IPS-11a (cell line): ENCODE results near the gene ZBTB38.

Source experiments
- H3K4me3 ChIP-seq: one replicate; pipeline ENCODE4 v1.5.1; 2013; ENCODE audit warnings: low read depth, low read length, control low read depth

The ZBTB38 gene

DNA sequence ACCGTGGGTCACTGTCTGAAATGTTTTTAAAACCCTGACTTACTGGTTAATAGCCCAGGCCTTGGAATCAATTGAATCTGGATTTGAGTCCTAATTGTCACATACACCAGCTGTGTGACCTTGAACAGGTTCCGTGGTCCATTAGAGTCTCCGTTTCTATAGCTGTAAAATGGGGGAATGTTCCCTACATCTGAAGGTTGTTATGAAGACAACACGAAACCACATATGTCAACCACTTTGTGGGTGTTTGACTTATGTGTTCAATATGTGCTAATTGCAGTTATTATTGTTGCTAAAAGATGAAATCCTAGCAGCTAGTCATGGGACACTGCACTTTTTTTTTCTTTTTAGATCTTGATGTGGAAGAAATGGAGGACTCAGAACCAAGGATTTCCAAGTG is 35.3 kb downstream of the ZBTB38 start:
- no peak overlapping the region for H3K4me3 ChIP-seq

DNA sequence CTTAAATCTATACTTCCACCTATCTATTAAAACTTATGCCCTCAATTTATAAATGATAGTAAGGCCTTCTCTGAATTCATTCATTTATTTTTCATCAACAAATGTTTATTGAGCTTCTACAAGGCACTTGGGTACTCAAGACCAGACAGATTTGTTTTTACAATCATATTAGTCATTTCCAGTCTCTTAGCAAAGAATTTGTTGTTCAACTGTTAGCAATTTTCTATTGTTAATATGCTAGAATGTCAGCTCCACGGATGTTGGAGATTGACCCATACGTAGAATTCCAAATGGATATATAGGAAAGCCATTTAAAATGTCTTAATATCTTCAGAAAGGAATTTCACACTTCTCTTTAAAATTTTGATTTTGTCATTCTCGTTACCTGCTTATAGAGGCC is 36.7 kb downstream of the ZBTB38 start:
- H3K4me3 ChIP-seq = no peak overlapping the region

DNA sequence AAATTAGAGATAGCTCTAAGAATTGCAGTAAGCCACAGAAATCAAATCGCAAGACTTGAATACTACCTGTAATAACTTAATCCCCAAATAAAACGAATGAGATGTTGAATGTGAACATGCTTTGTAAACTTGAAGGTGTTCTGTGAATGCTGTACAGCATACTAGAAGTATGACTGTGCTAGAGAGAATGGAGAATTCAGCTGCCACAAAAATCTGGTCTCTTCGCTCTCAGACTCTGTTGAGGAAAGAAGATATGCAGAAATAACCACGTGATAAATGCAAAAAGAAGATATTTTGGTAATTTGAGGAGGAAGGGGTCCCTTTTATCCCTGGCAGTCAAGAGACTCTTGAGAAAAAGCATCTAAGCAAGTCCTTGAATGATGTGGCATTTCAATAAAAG is 37.3 kb downstream of the ZBTB38 start:
- no peak overlapping the region for H3K4me3 ChIP-seq

DNA sequence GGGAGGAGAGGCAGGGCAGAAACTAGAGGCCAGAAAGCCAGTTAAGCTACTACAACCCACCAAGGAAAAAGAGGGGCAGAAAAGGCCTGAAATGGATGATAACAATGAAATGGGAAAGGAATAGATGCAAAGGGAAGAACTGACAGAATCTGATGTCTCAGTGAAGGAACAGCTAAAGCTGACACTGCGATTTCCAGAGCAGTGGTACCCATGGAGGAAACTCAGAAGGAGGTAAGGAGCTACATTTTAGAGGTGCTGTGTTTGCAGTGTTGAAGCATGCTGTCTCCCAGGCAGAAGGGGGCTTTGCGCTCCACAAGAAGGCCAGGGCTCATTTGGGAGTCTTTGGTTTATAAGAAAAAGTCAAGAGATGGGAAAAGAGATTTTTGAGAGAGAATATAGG is 38.0 kb downstream of the ZBTB38 start:
- H3K4me3 ChIP-seq = no peak overlapping the region

DNA sequence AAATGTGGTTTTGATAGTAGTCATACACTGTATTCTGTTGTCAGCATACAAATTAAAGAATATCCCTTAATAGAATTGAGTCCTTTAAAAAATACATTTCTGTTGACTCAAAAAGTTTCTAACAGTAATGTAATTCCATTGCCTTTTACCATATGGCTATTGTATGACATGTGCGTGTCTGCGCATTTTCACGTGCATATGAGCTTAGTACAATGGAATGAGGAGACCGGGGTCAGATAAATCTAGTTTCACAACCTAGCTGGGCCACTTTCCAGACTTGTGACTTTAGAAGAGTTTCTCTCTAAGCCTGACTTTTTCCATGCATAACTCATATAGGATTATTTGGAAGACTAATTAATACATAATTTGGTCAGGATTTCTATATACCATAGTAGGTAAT is 38.7 kb downstream of the ZBTB38 start:
- no peak overlapping the region for H3K4me3 ChIP-seq

DNA sequence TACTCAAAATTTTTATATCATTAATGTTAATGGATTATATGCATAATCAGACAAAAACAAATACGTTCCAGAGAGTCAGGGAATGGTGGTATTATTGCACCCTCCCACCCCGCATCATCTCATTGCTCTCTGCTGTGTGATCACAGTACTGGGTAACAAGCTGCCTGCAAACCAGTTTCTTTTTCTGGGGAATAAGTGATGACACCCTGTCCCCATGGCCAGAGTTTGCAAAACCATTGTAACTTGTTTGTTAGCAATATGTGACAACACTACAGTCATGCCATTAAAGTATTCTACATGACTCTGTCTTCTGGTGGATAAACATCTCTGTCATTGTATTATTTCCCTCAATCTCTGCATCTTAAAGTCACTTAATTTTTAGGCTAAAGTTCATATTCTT is 39.5 kb downstream of the ZBTB38 start:
- H3K4me3 ChIP-seq = no peak overlapping the region

DNA sequence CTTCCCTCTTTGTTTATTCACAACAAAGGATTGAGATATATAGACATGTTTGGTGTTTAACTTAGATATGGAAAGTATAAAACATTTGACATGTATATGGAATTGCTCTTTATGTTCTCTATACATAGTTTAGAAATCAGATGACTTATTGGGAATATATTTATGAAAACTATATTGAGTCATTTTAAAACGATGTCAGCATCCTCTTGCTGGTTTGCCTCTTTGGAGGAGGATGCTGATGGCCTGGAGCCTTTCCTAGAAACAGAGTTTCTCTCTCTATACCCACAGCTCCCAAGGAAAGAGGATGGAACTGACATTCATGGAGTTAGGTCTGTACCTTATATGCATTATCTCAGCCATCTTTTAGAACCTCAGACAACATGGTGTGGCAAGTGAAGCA is 40.3 kb downstream of the ZBTB38 start:
- H3K4me3 ChIP-seq = no peak overlapping the region

DNA sequence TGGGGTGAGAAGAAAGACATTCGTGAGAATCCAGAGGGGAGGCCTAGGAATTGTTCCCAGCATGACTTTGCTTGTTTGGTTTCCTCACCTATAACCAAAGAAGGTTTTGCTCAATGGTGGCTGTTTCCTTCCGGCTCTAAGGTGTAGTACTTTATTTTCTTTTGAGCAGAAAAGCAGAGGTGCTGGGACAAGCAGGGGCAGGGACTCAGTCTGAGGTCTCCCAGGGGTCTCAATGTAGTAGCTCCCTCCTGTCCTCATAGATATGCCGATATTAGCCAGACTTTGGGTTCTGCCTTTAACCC is 41.6 kb downstream of the ZBTB38 start:
- no peak overlapping the region for H3K4me3 ChIP-seq

DNA sequence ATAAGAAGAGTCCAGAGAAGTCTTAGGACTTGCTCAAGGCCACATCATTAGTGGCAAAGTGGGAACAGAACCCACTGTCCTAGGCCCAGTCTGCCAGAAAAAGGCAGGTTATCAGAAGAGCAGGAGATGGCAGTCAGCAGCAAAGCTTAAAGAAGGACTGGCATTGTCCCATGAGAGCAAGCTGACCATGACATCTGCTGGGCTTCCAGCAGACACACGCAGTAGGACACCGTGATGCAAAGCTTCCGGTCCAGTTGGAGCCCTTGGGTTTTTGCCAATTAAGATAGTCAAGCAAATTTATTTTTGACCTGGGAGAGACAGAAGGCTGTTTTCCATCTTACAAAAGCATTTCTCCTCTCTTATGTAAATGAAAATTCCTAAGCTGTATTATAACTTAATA is 42.1 kb downstream of the ZBTB38 start:
- no peak overlapping the region for H3K4me3 ChIP-seq

DNA sequence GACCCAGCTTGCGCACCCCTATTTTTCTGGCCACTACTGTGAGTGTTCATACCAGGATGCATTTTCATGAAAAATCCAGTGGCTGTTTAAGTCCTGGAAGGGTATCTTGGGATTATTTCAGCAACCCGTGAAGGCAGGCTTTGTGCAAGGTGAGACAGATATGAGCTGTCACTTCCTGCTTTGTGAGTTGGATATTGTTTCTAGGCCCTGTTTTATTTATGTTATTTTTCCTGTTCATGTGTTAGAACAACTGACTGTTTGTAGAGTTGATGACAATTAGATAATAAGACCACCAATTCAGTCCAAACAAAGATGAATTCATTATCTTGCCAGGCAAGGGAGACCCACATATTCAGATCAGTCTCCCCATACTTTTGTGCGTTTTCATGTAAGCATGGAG is 42.5 kb downstream of the ZBTB38 start:
- H3K4me3 ChIP-seq = no peak overlapping the region

DNA sequence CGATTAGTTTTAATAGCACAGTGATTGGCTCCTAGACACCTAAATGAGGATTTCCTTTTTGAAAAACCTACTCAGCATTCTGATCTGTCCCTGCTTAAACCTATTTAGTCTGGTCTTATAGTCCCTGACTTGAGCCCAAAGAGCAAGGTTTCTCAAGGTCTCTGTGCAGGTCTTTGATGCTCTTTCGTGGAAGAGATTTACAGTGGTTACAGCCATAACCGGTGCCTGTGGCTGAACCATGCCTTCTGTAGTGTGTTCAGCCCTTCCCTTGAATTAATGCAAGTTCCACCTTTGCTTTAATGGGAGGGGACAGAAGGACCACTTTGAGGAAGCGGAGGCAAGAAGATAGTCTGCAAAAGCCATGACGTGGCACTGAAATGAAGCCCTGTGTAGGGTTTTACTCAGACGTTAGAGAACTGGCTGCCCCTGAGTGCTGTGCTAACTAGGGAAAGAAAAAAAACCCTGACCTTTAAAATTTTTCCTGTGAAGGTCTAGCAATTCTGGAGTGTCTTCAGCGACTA is 43.0 kb downstream of the ZBTB38 start:
- no peak overlapping the region for H3K4me3 ChIP-seq

DNA sequence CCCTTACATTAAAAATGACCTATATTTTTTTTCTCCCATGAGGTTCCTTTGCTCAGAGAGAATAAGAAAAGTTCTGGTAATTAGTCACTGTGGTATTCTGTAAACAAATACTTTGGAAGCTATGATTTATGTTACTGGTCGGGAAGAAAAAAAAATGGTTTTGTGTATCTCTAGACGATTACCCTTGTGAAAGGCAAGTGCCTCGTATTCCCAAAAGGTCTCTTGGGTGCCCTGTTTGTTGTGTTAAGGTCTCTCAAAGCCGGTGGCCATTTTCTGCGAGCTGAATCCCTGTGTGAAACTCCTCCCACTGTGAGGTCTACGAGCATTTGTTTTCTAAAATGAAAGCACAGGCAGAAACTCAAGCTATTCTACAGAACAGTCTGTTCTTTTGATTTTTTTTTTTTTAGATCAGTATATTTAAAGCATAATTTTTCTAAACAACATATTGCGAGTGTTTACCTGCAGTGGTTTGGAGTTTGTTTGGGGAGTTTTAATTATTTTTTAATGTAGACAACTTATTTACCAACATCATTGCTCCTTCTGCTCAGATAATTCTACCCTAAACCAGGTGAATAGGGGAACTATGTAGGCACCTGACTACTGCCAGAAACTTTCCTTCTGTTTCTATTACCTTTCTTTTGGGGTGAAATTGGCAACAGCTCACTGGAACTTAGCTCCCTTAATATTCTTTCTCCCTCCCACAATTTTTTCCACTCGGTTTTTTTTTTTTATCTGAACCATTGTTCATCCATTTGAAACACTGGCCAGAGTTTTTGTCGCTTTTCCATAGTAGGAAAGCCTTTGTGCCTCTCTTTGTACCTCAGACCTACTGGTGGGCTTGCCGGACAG is 44.0 kb downstream of the ZBTB38 start:
- no peak overlapping the region for H3K4me3 ChIP-seq

DNA sequence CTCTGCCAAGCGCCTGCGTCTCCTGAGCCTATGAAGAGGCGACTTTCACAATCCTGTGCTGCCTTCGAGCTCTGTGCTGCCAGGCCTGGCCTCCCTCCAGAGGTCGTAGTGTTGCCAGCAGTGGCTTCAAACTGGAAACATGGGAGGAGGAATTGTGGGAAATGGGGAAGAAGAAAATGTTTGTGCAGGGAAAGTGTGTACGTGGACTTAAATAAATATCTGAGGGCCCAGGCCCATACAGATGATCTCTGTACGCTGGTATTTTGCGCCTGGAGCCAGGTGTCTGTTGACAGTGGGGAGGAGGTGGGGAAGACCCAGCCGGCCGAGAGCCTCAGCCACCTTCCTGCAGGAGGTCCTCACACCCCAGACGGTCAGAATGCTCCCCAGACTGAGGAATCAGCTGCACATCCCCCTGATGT is 44.6 kb downstream of the ZBTB38 start:
- H3K4me3 ChIP-seq = no peak overlapping the region

DNA sequence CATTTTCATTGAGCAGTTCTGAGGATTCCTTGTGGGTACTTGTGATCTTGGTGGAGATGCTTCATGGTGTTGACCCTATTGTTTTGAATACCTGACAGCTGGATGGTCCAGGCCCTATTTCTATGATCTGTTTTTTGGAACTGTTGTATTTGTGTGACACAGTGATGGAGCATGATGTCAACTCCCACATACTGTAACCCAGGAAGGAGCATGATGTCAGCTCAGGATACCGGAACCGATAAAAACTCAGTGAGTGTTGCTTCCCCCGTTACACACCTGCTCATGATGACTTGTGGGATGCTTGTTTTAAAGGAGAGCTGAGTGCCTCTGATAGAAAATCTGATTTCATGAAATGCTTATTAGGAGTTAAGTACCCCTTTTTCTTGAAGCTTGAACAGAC is 45.1 kb downstream of the ZBTB38 start:
- no peak overlapping the region for H3K4me3 ChIP-seq

DNA sequence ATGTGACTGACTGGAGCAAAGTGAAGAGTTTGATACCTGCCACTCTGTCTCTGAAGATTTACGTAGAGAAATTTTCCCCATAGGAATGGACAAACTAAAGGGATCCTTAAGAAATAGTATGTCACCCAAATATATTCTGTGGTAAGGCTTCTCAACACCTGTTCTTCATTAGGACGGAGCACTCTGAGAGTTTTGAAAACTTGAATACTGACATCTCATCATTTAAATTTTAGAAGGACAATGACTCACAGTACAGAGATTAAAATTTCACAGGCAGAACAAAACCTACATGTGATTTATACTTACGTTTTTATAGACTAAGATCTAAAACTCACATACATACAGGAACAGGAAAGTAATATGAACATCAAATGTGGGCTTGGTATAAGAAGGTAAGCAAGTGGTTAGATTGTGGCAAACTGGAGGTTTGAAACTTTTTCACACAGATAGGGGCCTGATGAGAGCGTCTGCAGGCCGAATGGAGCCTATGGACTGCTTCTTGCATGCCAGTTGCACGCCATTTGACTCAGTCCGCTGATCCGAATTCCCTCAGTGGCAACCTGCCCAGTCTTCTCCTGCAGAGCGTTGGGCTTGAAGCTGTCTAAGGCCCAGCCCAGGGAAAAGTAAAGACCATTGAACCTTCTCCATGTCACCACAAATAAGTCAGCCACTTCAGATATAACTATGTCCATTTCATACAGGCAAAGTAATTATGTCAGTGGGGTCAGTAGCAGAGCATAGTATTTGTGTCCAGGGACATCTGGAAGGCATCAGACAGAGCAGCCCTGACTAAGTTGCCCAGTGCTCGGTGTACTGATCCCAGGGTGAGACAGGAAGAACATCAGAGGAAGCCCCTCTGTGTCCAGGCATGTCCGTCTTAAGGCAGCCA is 45.7 kb downstream of the ZBTB38 start:
- H3K4me3 ChIP-seq = no peak overlapping the region

DNA sequence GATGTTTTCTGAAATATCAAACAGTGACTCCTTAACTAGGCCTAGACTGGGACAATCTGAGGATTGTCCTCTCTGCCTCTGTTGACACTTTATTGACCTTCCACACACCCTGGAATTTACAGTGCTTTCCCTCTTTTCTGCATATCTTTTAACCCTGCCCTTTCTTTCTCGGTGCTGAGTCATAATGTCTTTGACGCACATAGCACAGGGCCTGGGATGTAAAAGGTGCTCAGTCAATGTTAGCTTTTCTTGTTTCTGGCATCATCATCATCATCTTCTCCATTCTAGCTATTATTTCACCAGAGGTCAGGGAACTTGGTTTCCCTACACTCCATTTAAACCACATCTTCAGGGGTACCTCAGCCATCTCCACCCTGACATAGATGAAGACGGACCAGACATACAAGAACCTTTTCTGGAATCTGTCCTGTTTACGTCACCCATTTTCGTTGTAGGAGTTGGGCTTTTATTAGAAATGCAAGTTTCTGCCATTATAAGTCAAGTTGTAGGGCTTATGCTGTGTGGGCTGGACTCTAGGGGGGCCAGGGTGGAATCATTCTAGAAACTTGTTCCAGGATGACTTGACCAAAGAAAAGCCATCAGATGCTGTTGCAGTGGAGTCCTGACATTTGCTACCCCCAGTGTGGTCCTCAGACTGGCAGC is 46.6 kb downstream of the ZBTB38 start:
- H3K4me3 ChIP-seq = no peak overlapping the region

DNA sequence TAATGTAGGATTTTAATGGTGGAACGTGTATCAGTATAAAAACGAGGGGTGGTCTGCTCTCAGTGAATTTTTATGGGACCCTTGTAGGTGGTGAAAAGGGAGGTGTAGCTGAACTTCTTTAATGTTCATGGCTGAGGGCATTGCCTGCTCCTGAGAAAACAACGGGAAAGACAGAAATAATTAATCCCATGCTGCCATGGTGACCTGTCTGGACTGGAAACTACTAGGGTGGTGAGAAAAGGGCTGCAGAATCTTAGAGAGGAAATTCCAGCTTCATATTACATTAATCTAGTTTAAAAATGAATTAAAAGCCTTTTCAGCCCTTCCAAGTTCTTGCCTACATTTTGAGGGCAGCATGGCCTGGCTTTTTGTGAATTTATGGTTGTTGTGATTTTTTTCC is 47.6 kb downstream of the ZBTB38 start:
- H3K4me3 ChIP-seq = no peak overlapping the region
